ENCODE measurements around the gene C19orf25. TPM values are rescaled to one million over a fixed set of nuclear protein-coding genes. Genes with fewer than 3 reads are reported as not detected.

C19orf25 gene
- total and polyA plus RNA-seq, 2 of the 13 experiments (the other 11 are each of a cell fraction or from before 2014, with no cell fraction given), result 14.2 to 32.4 TPM

- H3K4me2 ChIP-seq (ENCODE audit: low read depth, low read length), result no peak within 1 kb of the TSS
- no peak within 1 kb of the TSS for H3K9ac ChIP-seq (ENCODE audit: insufficient read depth, low read depth, low read length)
- BruUV-seq (replicated peaks), result no TSS peak
- peaks cover 16 to 73% of the 10 kb centered on the region in 2 experiments for H3K27me3 ChIP-seq (ENCODE audit: control insufficient read depth in 1 of 2, insufficient read depth in 2 of 2, low read length in 2 of 2)
- H3K36me3 ChIP-seq (replicated peaks in 1 of 2; ENCODE audit: control insufficient read depth in 1 of 2, insufficient read depth in 2 of 2, low read length in 2 of 2), result no peaks in the 10 kb centered on the region
- H3K4me1 ChIP-seq (ENCODE audit: insufficient read depth, low read length), result peaks cover 30% of the 10 kb centered on the region
- no peak within 1 kb of the TSS for H2AFZ ChIP-seq (ENCODE audit: low read length)
- no peaks in the 10 kb centered on the region for H3K9me3 ChIP-seq (ENCODE audit: low read length)
- DNase-seq (ENCODE audit: low spot score), result no peak
- no peak for ATAC-seq
- FAIRE-seq, result no peak
- no peaks in the 10 kb centered on the region for H3K79me2 ChIP-seq (ENCODE audit: insufficient read depth, low read length)
- ChIA-PET POLR2A (no interaction called here), CTCF (ENCODE audit: low intra/inter-chr PET ratio, low total read pairs) (no interaction called here)
- no peak within 1 kb of the TSS for H3K4me3 ChIP-seq (replicated peaks in 1 of 3; ENCODE audit: insufficient read depth in 1 of 3, low read depth in 2 of 3, low read length in 3 of 3)
- TF ChIP-seq RFX1 (IDR thresholded peaks at IDR 0.05) (peak; percentile 77), RFX3 (CRISPR knock-in tag; IDR thresholded peaks at IDR 0.05) (peak; percentile 56; the same call in 1 of the 2 replicates), RFXAP (CRISPR knock-in tag; IDR thresholded peaks at IDR 0.05; ENCODE audit: borderline replicate concordance) (0 out of 2 replicates have a peak, but pooled peaks have one; percentile 38), EZH2 (conservative IDR thresholded peaks at IDR 0.05; ENCODE audit: low read depth, low read length) (peak; percentile 62; the same call in 1 of the 2 replicates), ZBED4 (CRISPR knock-in tag; IDR thresholded peaks at IDR 0.05; ENCODE audit: borderline replicate concordance) (no peak), NFYC (CRISPR knock-in tag; IDR thresholded peaks at IDR 0.05) (peak; percentile 75), NFYB (CRISPR knock-in tag; IDR thresholded peaks at IDR 0.05) (peak; percentile 75), ZNF451 (CRISPR knock-in tag; IDR thresholded peaks at IDR 0.05) (no peak)
- in situ Hi-C loops (cut with HindIII; ENCODE audit: extremely low pct_ligation_motif_present, low pct_unique_long_range_greater_than_20kb) (no loop called here), intact Hi-C loops (cut with micrococcal nuclease; ENCODE audit: unreplicated experiment) (no loop called here)
- H4K20me1 ChIP-seq (ENCODE audit: insufficient read depth, low read length), result peaks cover 13% of the 10 kb centered on the region; the same call in 1 of the 2 replicates
- H3K27ac ChIP-seq (ENCODE audit: extremely low read length, insufficient read depth, low read length), result no peak within 1 kb of the TSS
- 8% methylated on average over 20 of the region's 74 CpGs for WGBS (ENCODE audit: low lambda C conversion rate)
Measured at GRCh38 chr19:1449467-1450442, 29.3 kb downstream of the C19orf25 start, which contains the start of gene APC2. APC2 (plus strand) TSS chr19:1450121; CDS start chr19:1453002, 2,881 bp downstream.
